WERI-Rb-1 (cell line): Measurements from ENCODE around the gene BRF1.
"Not testable (repeated sequence)": the region's sequence is repeated elsewhere in the genome, so short reads cannot be mapped to it uniquely, and the experiment has no call there.

Experiments used
- DNase-seq: peaks from one replicate; pipeline ENCODE4 v3.0.0-alpha.2; 2020
- H3K27ac ChIP-seq: fragments of 250-450 bp; sonication (Bioruptor Pico); 2 replicates; pipeline ENCODE4 v1.5.1; 2020; ENCODE audit warnings: mild to moderate bottlenecking, moderate library complexity
- H3K27me3 ChIP-seq: fragments of 250-450 bp; sonication (Bioruptor Pico); 2 replicates; pipeline ENCODE4 v1.5.1; 2021; ENCODE audit warnings: mild to moderate bottlenecking, low read depth, moderate library complexity; ENCODE audit not compliant: insufficient read depth, severe bottlenecking
- H3K36me3 ChIP-seq: fragments of 250-450 bp; sonication (Bioruptor Pico); 2 replicates; pipeline ENCODE4 v1.5.1; 2020; ENCODE audit warnings: mild to moderate bottlenecking, moderate library complexity
- H3K4me3 ChIP-seq: 2 replicates; pipeline ENCODE4 v1.5.1; 2011; ENCODE audit warnings: low read depth, mild to moderate bottlenecking, control low read depth, low read length
- H3K9me3 ChIP-seq: fragments of 250-450 bp; sonication (Bioruptor Pico); 2 replicates; pipeline ENCODE4 v1.5.1; 2021; ENCODE audit warnings: mild to moderate bottlenecking, moderate library complexity; ENCODE audit not compliant: severe bottlenecking
- TF ChIP-seq, protein P1 (sequence below): IDR thresholded peaks from 2 replicates; pipeline ENCODE4 v1.5.1; 2011; ENCODE audit warnings: low read depth, mild to moderate bottlenecking, control low read depth, inconsistent platforms, low read length

BRF1 gene

DNA sequence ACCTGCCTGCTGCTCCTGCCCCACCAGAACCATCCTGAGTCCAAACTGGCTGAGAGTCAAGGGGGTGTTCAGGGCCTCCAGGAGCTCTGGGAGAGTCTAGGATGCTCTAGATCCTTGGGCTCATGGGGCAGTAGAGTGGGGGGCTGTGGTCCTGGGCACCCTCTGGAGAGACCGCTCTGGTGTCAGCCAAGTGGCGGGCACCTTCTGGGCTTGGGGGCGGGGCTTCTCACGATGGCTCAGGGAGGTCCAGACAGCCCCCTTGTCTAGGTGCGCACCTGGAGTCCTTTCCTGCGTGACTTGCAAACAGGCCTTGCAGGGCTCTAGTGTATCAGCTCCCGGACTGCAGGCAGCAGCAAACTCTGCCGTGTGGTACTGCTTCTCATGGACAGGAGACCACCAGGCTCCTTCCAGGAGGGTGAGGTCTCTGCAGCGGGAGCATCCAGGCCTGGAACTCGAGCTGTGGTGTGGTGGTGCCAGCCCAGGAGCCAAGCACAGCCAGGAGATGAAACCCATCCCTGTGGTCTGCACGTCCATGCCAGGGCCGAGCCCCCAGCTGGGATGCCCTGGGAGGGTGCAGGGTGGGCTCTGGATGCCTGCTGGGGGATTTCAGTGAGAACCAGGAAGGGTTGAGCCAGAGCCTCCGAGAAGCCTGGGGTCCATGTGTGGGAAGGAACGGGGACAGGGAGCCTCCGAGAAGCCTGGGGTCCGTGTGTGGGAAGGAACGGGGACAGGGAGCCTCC lies 28.8 kb upstream of the BRF1 start:
- TF ChIP-seq, protein P1, sequence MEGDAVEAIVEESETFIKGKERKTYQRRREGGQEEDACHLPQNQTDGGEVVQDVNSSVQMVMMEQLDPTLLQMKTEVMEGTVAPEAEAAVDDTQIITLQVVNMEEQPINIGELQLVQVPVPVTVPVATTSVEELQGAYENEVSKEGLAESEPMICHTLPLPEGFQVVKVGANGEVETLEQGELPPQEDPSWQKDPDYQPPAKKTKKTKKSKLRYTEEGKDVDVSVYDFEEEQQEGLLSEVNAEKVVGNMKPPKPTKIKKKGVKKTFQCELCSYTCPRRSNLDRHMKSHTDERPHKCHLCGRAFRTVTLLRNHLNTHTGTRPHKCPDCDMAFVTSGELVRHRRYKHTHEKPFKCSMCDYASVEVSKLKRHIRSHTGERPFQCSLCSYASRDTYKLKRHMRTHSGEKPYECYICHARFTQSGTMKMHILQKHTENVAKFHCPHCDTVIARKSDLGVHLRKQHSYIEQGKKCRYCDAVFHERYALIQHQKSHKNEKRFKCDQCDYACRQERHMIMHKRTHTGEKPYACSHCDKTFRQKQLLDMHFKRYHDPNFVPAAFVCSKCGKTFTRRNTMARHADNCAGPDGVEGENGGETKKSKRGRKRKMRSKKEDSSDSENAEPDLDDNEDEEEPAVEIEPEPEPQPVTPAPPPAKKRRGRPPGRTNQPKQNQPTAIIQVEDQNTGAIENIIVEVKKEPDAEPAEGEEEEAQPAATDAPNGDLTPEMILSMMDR, result no peak
- Histone ChIP-seq H3K27me3 (no peaks in the 10 kb centered on the region), H3K36me3 (no peaks in the 10 kb centered on the region), H3K9me3 (no peaks in the 10 kb centered on the region), H3K27ac (no peak overlapping the region), H3K4me3 (no peak overlapping the region)
- DNase-seq, result no peak

DNA sequence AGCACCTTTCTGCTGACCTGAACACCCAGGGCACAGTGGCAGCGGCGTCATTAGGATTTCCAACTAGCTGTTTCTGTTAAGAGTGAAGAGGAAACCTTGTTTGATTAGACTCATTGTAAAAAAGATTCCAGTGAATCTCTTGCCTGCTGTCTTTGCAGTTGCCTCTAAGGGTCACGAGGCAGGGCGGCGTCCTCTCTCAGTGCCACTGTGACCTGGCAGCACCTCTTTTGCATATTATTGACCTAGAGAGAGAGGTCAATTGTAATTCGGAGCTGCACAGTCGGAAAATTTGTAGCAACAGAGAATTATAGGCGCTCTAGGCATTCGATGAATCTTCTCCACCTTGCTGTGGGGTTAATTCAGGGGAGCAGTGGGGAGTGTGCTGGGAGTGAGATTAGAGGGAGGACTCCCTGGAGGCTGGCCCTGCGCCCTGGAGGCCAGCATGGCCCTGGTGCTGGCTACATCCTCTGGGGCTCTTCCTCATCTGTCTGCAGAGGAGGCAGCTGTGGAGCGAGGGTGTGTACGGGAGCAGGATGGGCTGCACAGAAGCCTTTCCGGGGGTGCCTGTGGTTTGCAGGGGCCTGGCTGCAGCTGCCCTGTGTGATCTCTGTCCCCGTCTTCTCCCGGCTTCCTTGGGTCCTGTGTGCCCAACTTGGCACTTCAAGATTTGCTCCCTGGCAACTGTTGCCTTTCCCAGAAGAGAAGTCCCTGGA lies 28.0 kb upstream of the BRF1 start:
- DNase-seq, result no peak
- TF ChIP-seq, protein P1, result no peak
- Histone ChIP-seq H3K27me3 (no peaks in the 10 kb centered on the region), H3K27ac (no peak overlapping the region), H3K36me3 (no peaks in the 10 kb centered on the region), H3K9me3 (no peaks in the 10 kb centered on the region), H3K4me3 (no peak overlapping the region)

DNA sequence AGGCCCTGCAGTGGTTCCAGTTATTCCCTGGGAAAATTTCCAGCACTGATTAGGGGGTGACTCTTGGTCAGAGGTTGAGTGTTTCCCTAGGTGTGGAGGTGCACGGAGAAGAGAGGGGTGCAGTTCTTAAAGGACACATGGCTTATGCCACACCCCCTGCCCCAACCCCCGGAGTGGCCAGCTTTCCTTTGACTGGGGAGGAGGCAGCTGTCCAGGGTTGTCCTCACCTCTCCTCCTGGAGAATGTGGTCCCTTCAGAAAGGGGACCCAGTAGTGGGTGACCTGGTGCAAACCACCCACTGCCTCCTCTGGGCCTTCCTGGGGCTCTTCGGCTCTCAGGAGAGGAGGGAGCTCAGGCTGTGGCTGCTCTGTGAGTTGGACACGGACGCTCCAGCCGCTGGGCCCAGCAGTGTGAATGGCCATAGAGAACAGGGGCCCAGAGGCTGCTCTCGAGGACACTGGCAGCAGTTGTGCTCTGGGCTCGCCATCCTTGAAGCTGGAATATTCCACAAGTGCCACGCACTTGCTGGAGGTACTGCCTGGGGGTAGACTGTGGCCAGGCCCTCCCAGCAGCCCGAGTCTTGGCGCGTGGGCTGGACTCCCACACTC lies 27.4 kb upstream of the BRF1 start:
- Histone ChIP-seq H3K36me3 (no peaks in the 10 kb centered on the region), H3K27ac (no peak overlapping the region), H3K27me3 (no peaks in the 10 kb centered on the region), H3K9me3 (no peaks in the 10 kb centered on the region), H3K4me3 (no peak overlapping the region)
- no peak for DNase-seq
- TF ChIP-seq, protein P1, result no peak

DNA sequence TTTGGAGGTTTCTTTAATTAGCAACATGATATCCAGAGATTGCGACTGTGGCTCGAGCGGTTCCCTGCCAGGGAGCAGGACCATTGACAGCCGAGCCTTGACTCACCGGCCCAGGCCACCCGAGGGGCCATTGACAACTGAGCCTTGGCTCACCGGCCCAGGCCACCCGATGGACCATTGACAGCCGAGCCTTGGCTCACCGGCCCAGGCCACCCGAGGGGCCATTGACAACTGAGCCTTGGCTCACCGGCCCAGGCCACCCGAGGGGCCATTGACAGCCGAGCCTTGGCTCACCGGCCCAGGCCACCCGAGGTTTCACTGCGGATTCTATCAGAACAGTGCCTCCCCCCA lies 26.9 kb upstream of the BRF1 start:
- not testable (repeated sequence) for H3K36me3 ChIP-seq, DNase-seq, H3K9me3 ChIP-seq, H3K4me3 ChIP-seq, H3K27ac ChIP-seq, H3K27me3 ChIP-seq

DNA sequence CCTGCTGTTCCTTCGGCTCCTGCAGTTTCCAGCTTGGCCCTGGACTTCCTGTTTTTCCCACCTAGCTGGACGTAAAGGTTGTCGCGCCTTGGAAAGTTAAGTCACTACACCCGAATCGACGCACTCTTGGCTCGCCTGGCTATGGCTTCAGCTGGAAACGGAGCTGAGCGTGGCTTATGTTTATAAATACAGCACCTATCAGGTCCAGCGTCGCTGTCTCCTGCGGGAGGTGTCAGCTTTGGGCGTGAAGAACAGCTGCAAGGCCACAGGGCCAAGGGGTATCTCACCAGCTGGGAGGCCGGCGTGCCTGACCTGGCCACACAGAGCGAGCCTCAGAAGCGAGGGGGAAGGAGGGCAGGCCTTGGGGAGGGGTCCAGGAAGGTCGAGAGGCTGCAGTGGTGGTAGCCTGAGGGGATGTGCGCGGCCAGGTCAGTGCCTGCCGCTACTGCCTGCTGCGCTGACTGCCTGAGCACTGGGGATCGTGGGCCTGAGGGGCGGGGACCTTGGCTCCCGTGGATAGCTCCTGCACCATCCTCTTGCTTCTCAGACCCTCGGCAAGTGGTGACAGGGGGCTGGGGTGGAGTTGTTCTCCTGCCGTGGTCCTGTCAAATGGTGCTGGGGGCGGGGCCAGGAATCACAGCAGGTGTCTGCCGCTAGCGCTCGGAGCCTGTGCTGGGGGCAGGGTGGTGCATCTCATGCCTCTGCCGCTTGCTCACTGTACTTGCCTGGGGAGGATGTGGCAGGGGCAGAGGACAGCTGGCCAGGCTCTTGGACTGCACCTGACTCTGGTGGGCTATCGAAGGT lies 26.3 kb upstream of the BRF1 start:
- Histone ChIP-seq H3K36me3 (no peaks in the 10 kb centered on the region), H3K27ac (no peak overlapping the region), H3K9me3 (no peaks in the 10 kb centered on the region), H3K27me3 (no peaks in the 10 kb centered on the region), H3K4me3 (no peak overlapping the region)
- DNase-seq, result no peak
- TF ChIP-seq, protein P1, result no peak

DNA sequence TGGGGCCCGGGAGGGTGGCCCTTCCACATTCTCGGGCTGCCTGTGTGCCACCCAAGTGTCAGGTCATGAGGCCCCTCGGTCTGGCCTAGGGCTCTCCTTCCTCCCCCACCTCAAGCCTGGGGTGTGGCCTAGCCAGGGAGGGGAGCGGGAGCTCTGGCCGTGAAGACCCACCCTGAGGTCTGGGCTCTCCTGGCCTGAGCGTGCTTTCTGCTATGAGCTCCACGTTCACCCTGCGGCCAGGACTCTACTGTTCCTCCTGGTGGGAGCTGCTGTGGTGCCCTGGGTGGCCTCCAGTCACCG lies 25.7 kb upstream of the BRF1 start:
- DNase-seq, result no peak
- H3K9me3 ChIP-seq, result no peaks in the 10 kb centered on the region
- H3K27ac ChIP-seq, result no peak overlapping the region
- H3K4me3 ChIP-seq, result no peak overlapping the region
- no peaks in the 10 kb centered on the region for H3K27me3 ChIP-seq
- TF ChIP-seq, protein P1, result no peak
- H3K36me3 ChIP-seq, result no peaks in the 10 kb centered on the region
